Ectodermal cell (in vitro differentiated cells): ENCODE measurements around the gene NRAP.

Experiments
- H3K27ac ChIP-seq: 2 replicates; pipeline ENCODE4 v1.7.0; 2013; ENCODE audit warnings: mild to moderate bottlenecking, low read depth, low read length; ENCODE audit not compliant: insufficient read depth, poor library complexity, severe bottlenecking
- H3K27me3 ChIP-seq: 2 replicates; pipeline ENCODE4 v1.7.0; 2013; ENCODE audit warnings: mild to moderate bottlenecking, low read length; ENCODE audit not compliant: insufficient read depth, control insufficient read depth, poor library complexity, severe bottlenecking
- H3K36me3 ChIP-seq: one replicate; pipeline ENCODE4 v1.7.0; 2013; ENCODE audit warnings: low read length; ENCODE audit not compliant: control insufficient read depth, insufficient read depth
- H3K4me1 ChIP-seq: one replicate; pipeline ENCODE4 v1.7.0; 2013; ENCODE audit warnings: low read length; ENCODE audit not compliant: control insufficient read depth, insufficient read depth
- H3K4me3 ChIP-seq: 2 replicates; pipeline ENCODE4 v1.7.0; 2013; ENCODE audit warnings: low read depth, low read length, control low read depth; ENCODE audit not compliant: insufficient read depth
- H3K9me3 ChIP-seq: 2 replicates; pipeline ENCODE4 v1.7.0; 2013; ENCODE audit warnings: mild to moderate bottlenecking, low read length, moderate library complexity; ENCODE audit not compliant: control insufficient read depth
- WGBS, 2 experiments: methylation state at CpG; one replicate each; pipeline ENCODE4 v1.1.7; 2013; ENCODE audit warnings: missing lambda C conversion rate in 2 of 2; 5-methylcytosine and 5-hydroxymethylcytosine counted together

NRAP gene

DNA sequence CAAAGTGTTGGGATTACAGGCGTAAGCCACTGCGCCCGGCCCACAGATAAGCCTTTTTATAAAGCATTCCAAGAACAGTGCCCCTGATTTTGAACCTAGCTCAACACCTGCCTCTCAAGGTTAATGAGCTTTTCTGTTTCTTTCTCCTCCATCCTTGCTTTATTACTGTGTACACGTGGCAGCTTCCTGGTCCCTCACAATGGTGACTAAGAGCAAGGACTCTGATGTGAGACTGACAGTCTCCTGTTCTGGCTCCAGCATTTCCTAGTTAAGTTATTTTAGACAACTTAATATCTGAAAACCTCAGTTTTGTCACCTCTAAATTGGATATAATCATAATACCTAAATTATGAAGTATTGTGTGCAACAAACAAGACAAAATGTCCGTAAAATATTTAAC lies 101.1 kb downstream of the NRAP start:
- Histone ChIP-seq H3K4me3 (no peak overlapping the region), H3K36me3 (no peaks in the 10 kb centered on the region), H3K27ac (no peak overlapping the region), H3K4me1 (peaks cover 8% of the 10 kb centered on the region), H3K27me3 (peaks cover 46% of the 10 kb centered on the region), H3K9me3 (no peaks in the 10 kb centered on the region)
- 80 to 88% methylated on average over 5 of the region's 5 CpGs for WGBS, 2 experiments

DNA sequence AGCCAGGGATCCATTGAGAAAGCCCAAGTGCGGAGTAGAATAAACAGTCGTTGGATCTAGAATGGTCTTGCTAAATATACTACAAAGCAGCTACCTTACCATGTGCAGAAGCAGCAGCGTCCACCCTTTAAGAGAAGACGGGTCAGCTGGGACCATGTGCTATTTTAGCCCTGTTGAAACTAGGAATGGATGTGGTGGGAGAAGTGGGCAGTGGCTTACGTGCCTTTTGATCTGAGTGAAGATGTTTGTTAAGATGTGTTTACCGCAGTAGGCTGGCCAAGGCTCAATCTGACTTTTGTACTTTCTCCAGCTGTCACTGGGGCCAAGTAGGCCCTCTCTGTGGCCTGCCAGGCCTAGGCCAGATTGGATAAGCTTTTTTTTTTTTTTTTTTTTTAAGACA lies 101.8 kb downstream of the NRAP start:
- Histone ChIP-seq H3K4me1 (peaks cover 12% of the 10 kb centered on the region), H3K27me3 (peaks cover 51% of the 10 kb centered on the region), H3K36me3 (no peaks in the 10 kb centered on the region), H3K27ac (no peak overlapping the region), H3K4me3 (no peak overlapping the region), H3K9me3 (no peaks in the 10 kb centered on the region)
- 93 to 94% methylated on average over 6 of the region's 6 CpGs for WGBS, 2 experiments

DNA sequence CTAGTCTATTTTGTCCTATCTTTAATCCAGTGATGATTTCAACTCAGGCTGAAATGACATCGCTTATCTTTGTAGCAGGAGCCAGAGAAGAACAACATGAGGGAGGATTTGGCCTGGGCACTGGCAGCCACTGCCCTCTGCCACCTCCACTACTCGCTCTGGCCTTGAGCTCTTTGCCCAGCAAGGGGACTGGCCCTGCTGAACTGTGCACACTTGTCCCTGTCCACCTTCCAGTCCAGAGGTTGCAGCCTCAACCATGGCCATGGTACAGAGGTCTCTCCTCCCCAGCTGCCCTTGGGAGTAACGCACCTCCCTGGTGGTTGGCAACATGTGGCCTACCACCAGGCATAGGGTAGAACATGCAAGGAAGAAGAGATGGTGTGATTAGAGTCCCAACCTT lies 102.6 kb downstream of the NRAP start:
- WGBS, 2 experiments: 93 to 96% methylated on average over 3 of the region's 3 CpGs
- Histone ChIP-seq H3K36me3 (no peaks in the 10 kb centered on the region), H3K4me3 (no peak overlapping the region), H3K9me3 (no peaks in the 10 kb centered on the region), H3K4me1 (peaks cover 17% of the 10 kb centered on the region), H3K27ac (no peak overlapping the region), H3K27me3 (peaks cover 51% of the 10 kb centered on the region)

DNA sequence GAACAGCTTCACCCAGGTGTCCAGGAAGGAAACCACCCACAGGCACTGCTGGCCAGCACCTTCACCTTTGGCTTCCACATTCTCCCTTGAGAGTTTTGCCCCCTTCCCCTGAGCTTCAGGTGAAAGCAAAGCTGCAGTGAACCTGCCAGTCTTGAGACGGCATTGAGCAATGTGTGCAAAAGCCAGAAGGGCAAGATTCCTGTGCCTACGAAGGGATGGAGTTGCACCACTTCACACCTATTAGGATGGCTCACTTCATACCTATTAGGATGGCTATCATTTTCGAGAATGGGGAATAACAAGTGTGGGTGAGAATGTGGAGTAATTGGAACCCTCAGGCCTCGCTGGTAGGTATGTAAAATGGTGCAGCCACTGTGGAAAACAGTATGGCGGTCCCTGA lies 103.8 kb downstream of the NRAP start:
- Histone ChIP-seq H3K27me3 (peaks cover 54% of the 10 kb centered on the region), H3K27ac (no peak overlapping the region), H3K4me3 (no peak overlapping the region), H3K36me3 (no peaks in the 10 kb centered on the region), H3K4me1 (peaks cover 29% of the 10 kb centered on the region), H3K9me3 (no peaks in the 10 kb centered on the region)
- 78 to 87% methylated on average over 5 of the region's 5 CpGs for WGBS, 2 experiments

DNA sequence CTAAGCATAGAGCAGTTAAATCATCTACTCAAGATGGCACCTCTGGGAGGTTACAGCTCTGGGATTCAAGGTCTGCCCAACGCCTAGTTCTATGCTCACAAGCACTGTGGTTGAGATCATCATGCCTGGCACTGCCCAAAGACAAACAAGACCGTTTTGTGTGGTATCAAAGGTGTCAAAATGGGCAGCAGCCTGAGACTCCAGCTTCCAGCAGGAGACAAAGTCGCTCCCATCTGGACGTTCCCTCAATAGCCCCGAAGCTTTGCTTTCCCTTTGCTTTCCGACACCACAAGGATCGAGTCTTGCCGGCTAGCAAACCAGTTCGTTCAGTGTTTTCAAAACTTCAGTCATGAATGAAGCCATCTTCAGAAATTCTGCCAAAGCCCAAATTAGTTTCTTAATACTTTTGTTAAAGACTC lies 105.9 kb downstream of the NRAP start:
- 2% methylated on average over 9 of the region's 9 CpGs for WGBS, 2 experiments
- H3K4me1 ChIP-seq: peaks cover 29% of the 10 kb centered on the region

DNA sequence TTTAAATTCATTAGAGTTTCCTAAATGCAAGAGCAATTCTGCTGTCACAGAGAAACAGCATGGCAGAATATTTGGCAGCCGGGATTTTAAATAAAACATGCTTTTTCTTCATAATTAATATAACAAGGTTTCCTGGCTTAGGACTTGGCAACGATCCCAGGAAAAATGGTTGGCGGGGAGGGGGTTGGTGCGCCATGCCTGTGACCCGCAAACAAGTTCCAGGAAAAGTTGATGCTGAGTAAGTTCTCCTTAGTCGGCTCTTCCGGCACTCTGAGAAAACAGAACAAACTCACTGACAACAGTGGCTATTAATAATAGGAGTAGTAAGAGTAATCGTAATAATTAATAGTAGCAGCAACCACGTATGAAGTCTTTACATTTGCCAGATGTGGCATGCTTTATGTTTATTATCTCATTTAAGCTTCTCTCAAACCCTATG lies 106.4 kb downstream of the NRAP start:
- H3K4me1 ChIP-seq: peaks cover 31% of the 10 kb centered on the region
- no peak overlapping the region for H3K27ac ChIP-seq
- H3K4me3 ChIP-seq: no peak overlapping the region
- 41 to 42% methylated on average over 5 to 6 of the region's 9 CpGs for WGBS, 2 experiments
- H3K36me3 ChIP-seq: no peaks in the 10 kb centered on the region
- H3K9me3 ChIP-seq: no peaks in the 10 kb centered on the region
- peaks cover 50% of the 10 kb centered on the region for H3K27me3 ChIP-seq

More for the DNA sequence above, 105.9 kb downstream of the NRAP start:
- no peaks in the 10 kb centered on the region for H3K36me3 ChIP-seq
- peak overlapping the region; percentile 22 for H3K4me3 ChIP-seq
- H3K27ac ChIP-seq: peak overlapping the region; percentile 64
- H3K27me3 ChIP-seq: peaks cover 50% of the 10 kb centered on the region
- H3K9me3 ChIP-seq: no peaks in the 10 kb centered on the region

DNA sequence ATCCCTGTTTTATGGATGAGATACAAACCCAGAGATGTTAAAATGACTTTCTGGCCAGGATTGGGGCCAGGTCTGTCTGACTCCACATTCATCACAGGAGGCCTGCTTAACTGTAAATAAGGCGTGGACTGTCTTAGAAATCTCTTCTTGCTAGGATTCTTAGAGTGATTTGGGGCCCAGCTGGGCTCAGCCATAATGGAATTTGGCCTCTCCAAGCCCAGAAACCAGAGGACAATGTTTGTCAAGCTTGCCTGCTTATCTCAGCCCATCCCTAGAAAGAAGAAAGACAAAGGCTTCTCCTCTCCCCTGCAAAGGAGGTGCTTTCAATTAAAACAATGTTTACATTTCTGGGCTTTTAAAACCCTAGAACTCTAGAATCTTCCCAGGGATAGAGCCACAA lies 108.1 kb downstream of the NRAP start:
- H3K27ac ChIP-seq: peak overlapping the region; percentile 55

DNA sequence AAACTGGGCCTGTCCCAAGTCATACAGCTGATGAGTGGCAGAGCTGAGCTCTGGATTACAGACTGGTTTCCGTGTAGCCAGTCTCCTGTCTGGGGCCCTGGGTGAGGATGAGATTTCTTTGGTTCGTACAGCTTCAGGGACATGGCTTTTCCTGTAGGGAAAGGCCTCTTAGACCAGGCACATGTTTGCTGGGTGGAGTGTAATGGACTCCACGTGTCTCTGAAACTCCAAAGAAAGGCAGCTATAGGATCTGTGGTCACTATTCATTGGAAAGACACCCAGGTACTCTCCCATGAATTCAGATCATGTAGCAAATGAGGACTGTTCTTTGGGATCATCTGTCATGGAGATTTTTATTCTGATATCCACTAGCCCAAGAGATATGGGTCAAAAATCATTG lies 108.6 kb downstream of the NRAP start:
- H3K4me3 ChIP-seq: no peak overlapping the region

More for the DNA sequence above, 108.1 kb downstream of the NRAP start:
- no peaks in the 10 kb centered on the region for H3K9me3 ChIP-seq
- H3K4me1 ChIP-seq: peaks cover 34% of the 10 kb centered on the region
- H3K36me3 ChIP-seq: no peaks in the 10 kb centered on the region
- H3K27me3 ChIP-seq: peaks cover 47% of the 10 kb centered on the region
- no peak overlapping the region for H3K4me3 ChIP-seq
- WGBS, 2 experiments: 13 to 19% methylated on average over 1 of the region's 1 CpG

DNA sequence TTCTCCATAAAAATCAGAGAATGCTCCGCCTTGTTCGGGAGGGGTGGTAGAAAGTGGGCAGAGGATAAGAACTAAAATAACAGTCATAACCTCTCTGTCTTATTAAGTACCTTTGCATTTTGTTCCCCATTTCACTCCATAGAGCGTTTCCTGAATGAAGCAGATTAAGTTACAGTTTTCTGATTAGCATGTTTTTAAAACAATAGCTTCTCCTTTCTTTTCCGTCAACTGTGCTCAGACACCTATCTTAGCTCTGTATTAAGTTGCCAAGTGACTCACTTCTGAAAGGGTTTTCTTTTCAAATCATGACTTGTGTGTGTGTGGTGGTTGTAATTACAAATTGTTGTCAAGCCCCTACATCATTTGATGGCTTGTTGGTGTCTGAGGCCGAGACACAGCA lies 109.6 kb downstream of the NRAP start:
- no peak overlapping the region for H3K4me3 ChIP-seq

More for the DNA sequence above, 108.6 kb downstream of the NRAP start:
- 83 to 85% methylated on average over 3 of the region's 3 CpGs for WGBS, 2 experiments
- Histone ChIP-seq H3K27me3 (peaks cover 42% of the 10 kb centered on the region), H3K36me3 (no peaks in the 10 kb centered on the region), H3K9me3 (no peaks in the 10 kb centered on the region), H3K4me1 (peaks cover 34% of the 10 kb centered on the region), H3K27ac (peak overlapping the region; percentile 55)

DNA sequence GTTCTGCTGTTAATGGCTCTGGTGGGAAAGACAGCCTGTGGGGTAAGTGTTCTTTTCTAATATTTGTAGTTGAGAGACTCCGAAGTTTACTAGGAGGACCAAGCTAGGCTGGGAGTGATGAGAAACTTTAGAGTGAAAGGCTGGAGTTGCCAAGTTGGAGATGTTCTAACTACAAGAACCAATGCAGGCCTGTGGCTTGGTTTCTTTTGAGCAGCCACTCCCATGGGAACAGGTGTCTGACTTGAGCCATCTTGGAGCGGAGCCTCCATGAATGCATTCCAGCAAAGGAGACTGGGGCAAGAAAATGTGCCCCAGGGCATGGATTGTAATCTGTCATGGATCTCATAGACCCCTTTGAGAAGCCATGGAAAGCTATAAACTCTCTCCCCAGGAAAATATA lies 110.7 kb downstream of the NRAP start:
- Histone ChIP-seq H3K36me3 (no peaks in the 10 kb centered on the region), H3K4me3 (no peak overlapping the region), H3K9me3 (no peaks in the 10 kb centered on the region), H3K4me1 (peaks cover 31% of the 10 kb centered on the region), H3K27me3 (peaks cover 21% of the 10 kb centered on the region), H3K27ac (no peak overlapping the region)
- WGBS, 2 experiments: 95 to 97% methylated on average over 2 of the region's 2 CpGs

More for the DNA sequence above, 109.6 kb downstream of the NRAP start:
- Histone ChIP-seq H3K36me3 (no peaks in the 10 kb centered on the region), H3K9me3 (no peaks in the 10 kb centered on the region), H3K4me1 (peaks cover 34% of the 10 kb centered on the region), H3K27ac (no peak overlapping the region), H3K27me3 (peaks cover 32% of the 10 kb centered on the region)
- WGBS, 2 experiments: 80 to 93% methylated on average over 2 to 5 of the region's 5 CpGs

DNA sequence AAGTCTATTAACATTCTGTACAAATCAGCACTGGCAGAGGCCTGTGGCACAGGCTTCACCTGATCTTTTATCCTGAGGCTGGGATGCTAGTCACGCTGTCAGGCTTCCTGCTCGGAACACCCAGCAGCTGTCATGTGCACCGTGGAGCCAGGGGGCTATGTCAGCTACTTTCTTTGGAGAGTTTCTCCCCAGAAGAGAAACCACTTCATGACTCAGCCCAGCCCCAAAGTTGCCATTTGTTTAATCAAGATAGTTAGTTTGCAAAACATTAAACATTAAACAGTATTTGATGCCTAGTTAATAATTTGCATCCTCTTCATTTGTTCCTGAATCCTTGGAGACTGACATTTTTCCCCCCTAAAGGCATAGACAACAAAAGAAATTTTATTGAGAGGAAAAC lies 111.1 kb downstream of the NRAP start, which contains the start of gene HABP2:
Gene HABP2 (plus strand): TSS at position 353 of the 400 bp plus-strand sequence. CDS start 69 bp downstream, outside the sequence.
- Histone ChIP-seq H3K27ac (no peak within 1 kb of the TSS), H3K9me3 (no peaks in the 10 kb centered on the region), H3K27me3 (peaks cover 16% of the 10 kb centered on the region), H3K4me1 (peaks cover 27% of the 10 kb centered on the region), H3K36me3 (no peaks in the 10 kb centered on the region), H3K4me3 (no peak within 1 kb of the TSS)
- WGBS, 2 experiments: 83 to 87% methylated on average over 3 of the region's 3 CpGs
